Tibial nerve (tissue), 3 donors: ENCODE data around the gene NANOS1.

Experiments
- CTCF ChIP-seq, 5 experiments: fragments of 200-600 bp in 3 of 5; fragments of 450-650 bp in 2 of 5; sonication (generic) in 3 of 5; IDR thresholded peaks; one replicate each; pipeline ENCODE4 v1.5.1; 2016 to 2019; ENCODE audit warnings: antibody characterized with exemption in 5 of 5, mild to moderate bottlenecking in 3 of 5, moderate library complexity in 2 of 5
- POLR2A ChIP-seq, 2 donors: fragments of 450-650 bp; IDR thresholded peaks; one replicate each; pipeline ENCODE4 v1.6.1; 2017; ENCODE audit warnings: antibody characterized with exemption in 2 of 2, mild to moderate bottlenecking in 2 of 2, moderate library complexity in 2 of 2

GRCh38 chr10:118980135-118980865, 49.2 kb upstream of the NANOS1 start:
- TF ChIP-seq CTCF (IDR thresholded peaks at IDR 0.05) (no peak), POLR2A (IDR thresholded peaks at IDR 0.05) (no peak)
